ENCODE measurements around the gene PDGFRB. TPM values are rescaled to one million over a fixed set of nuclear protein-coding genes. Genes with fewer than 3 reads are reported as not detected.

Gene PDGFRB
- total RNA-seq, 6 experiments from 2014 or later = 6.8 to 19.5 (median 9.4) TPM

- 73% methylated on average over 3 of the region's 4 CpGs for WGBS (ENCODE audit: insufficient coverage, low coverage, low lambda C conversion rate, missing lambda C conversion rate)
- no peak for TF ChIP-seq CTCF (IDR thresholded peaks at IDR 0.05)
- TF ChIP-seq POLR2A (IDR thresholded peaks at IDR 0.05) = no peak
- H3K27me3 ChIP-seq = no peaks in the 10 kb centered on the region
- H3K27ac ChIP-seq = no peak overlapping the region
- H3K4me1 ChIP-seq = no peaks in the 10 kb centered on the region
- intact Hi-C loops (cut with DNase I) = no loop called here
- no peaks in the 10 kb centered on the region for H3K36me3 ChIP-seq
- DNase-seq (peak in 1 of 3 donors; percentile 21), ATAC-seq (no peak)
- H3K9me3 ChIP-seq = no peaks in the 10 kb centered on the region
- H3K4me3 ChIP-seq = no peak overlapping the region
Observed at GRCh38 chr5:150075806-150076205, 79.8 kb downstream of the PDGFRB start.

- WGBS (ENCODE audit: insufficient coverage, low coverage, low lambda C conversion rate, missing lambda C conversion rate) = 75% methylated on average over 4 of the region's 4 CpGs
- Histone ChIP-seq H3K4me1 (no peaks in the 10 kb centered on the region), H3K36me3 (no peaks in the 10 kb centered on the region), H3K27ac (no peak overlapping the region), H3K27me3 (no peaks in the 10 kb centered on the region), H3K9me3 (no peaks in the 10 kb centered on the region), H3K4me3 (no peak overlapping the region)
- intact Hi-C loops (cut with DNase I) = no loop called here
- no peak for ATAC-seq
- peak in 1 of 3 donors; percentile 10 for DNase-seq
- TF ChIP-seq CTCF (IDR thresholded peaks at IDR 0.05) = no peak
- TF ChIP-seq POLR2A (IDR thresholded peaks at IDR 0.05) = no peak
Observed at GRCh38 chr5:150075233-150075632, 80.4 kb downstream of the PDGFRB start.

- 65% methylated on average over 3 of the region's 3 CpGs for WGBS (ENCODE audit: insufficient coverage, low coverage, low lambda C conversion rate, missing lambda C conversion rate)
- intact Hi-C loops (cut with DNase I) = no loop called here
- H3K4me3 ChIP-seq = no peak overlapping the region
- ATAC-seq (no peak), DNase-seq (no peak)
- TF ChIP-seq POLR2A (IDR thresholded peaks at IDR 0.05) = no peak
- TF ChIP-seq CTCF (IDR thresholded peaks at IDR 0.05) = no peak
- no peaks in the 10 kb centered on the region for H3K27me3 ChIP-seq
- H3K36me3 ChIP-seq = no peaks in the 10 kb centered on the region
- H3K4me1 ChIP-seq = no peaks in the 10 kb centered on the region
- H3K27ac ChIP-seq = no peak overlapping the region
- no peaks in the 10 kb centered on the region for H3K9me3 ChIP-seq
Observed at GRCh38 chr5:150073677-150074076, 82.0 kb downstream of the PDGFRB start.

- H3K9me3 ChIP-seq = no peaks in the 10 kb centered on the region
- no peaks in the 10 kb centered on the region for H3K36me3 ChIP-seq
- H3K4me1 ChIP-seq = no peaks in the 10 kb centered on the region
- H3K4me3 ChIP-seq = no peak overlapping the region
- H3K27ac ChIP-seq = no peak overlapping the region
- WGBS (ENCODE audit: insufficient coverage, low coverage, low lambda C conversion rate, missing lambda C conversion rate) = 60% methylated on average over 1 of the region's 5 CpGs
- no peaks in the 10 kb centered on the region for H3K27me3 ChIP-seq
- no peak for ATAC-seq
- intact Hi-C loops (cut with DNase I) = no loop called here
- DNase-seq = peak in 1 of 3 donors; percentile 40
- TF ChIP-seq POLR2A (IDR thresholded peaks at IDR 0.05) (no peak), CTCF (IDR thresholded peaks at IDR 0.05) (no peak)
Observed at GRCh38 chr5:150073086-150073625, 82.5 kb downstream of the PDGFRB start.

GRCh38 chr5:150070821-150071220, 84.8 kb downstream of the PDGFRB start:
- H3K4me3 ChIP-seq = no peak overlapping the region
- H3K9me3 ChIP-seq = no peaks in the 10 kb centered on the region
- ATAC-seq (no peak), DNase-seq (no peak)
- TF ChIP-seq POLR2A (IDR thresholded peaks at IDR 0.05) (no peak), CTCF (IDR thresholded peaks at IDR 0.05) (no peak)
- H3K4me1 ChIP-seq = no peaks in the 10 kb centered on the region
- H3K27me3 ChIP-seq = no peaks in the 10 kb centered on the region
- H3K36me3 ChIP-seq = no peaks in the 10 kb centered on the region
- intact Hi-C loops (cut with DNase I) = no loop called here
- 95% methylated on average over 3 of the region's 3 CpGs for WGBS (ENCODE audit: insufficient coverage, low coverage, low lambda C conversion rate, missing lambda C conversion rate)
- no peak overlapping the region for H3K27ac ChIP-seq

All from right lobe of liver (tissue), 6 donors.